ENCODE results near the gene SEL1L3.

Gene SEL1L3

GRCh38 chr4:25814301-25815136, 48.3 kb downstream of the SEL1L3 start:
- intact Hi-C loops (cut with micrococcal nuclease): no loop called here
- peaks cover 24% of the 10 kb centered on the region for H3K4me1 Mint-ChIP-seq (ENCODE audit: low read depth)
- no peaks in the 10 kb centered on the region for H3K27me3 Mint-ChIP-seq
- H3K9me3 Mint-ChIP-seq: no peaks in the 10 kb centered on the region
- H3K36me3 Mint-ChIP-seq (ENCODE audit: low read depth): no peaks in the 10 kb centered on the region
- H3K27ac Mint-ChIP-seq: no peak overlapping the region
- no peak overlapping the region for H3K4me3 Mint-ChIP-seq

GRCh38 chr4:25813448-25814106, 49.2 kb downstream of the SEL1L3 start:
- Mint-ChIP-seq H3K27ac (no peak overlapping the region), H3K4me1 (ENCODE audit: low read depth) (peaks cover 24% of the 10 kb centered on the region), H3K9me3 (no peaks in the 10 kb centered on the region), H3K27me3 (no peaks in the 10 kb centered on the region), H3K36me3 (ENCODE audit: low read depth) (no peaks in the 10 kb centered on the region), H3K4me3 (no peak overlapping the region)
- intact Hi-C loops (cut with micrococcal nuclease): no loop called here

- Mint-ChIP-seq H3K4me1 (ENCODE audit: low read depth) (peaks cover 24% of the 10 kb centered on the region), H3K27me3 (no peaks in the 10 kb centered on the region), H3K36me3 (ENCODE audit: low read depth) (no peaks in the 10 kb centered on the region), H3K27ac (no peak overlapping the region), H3K9me3 (no peaks in the 10 kb centered on the region), H3K4me3 (no peak overlapping the region)
- intact Hi-C loops (cut with micrococcal nuclease): no loop called here
Measured at GRCh38 chr4:25811841-25812240, 50.9 kb downstream of the SEL1L3 start.

- H3K9me3 Mint-ChIP-seq: no peaks in the 10 kb centered on the region
- no peak overlapping the region for H3K27ac Mint-ChIP-seq
- intact Hi-C loops (cut with micrococcal nuclease): no loop called here
- no peak overlapping the region for H3K4me3 Mint-ChIP-seq
- H3K4me1 Mint-ChIP-seq (ENCODE audit: low read depth): peaks cover 24% of the 10 kb centered on the region
- H3K36me3 Mint-ChIP-seq (ENCODE audit: low read depth): no peaks in the 10 kb centered on the region
- H3K27me3 Mint-ChIP-seq: no peaks in the 10 kb centered on the region
Measured at GRCh38 chr4:25811374-25811690, 51.5 kb downstream of the SEL1L3 start.

GRCh38 chr4:25810461-25811373, 52.1 kb downstream of the SEL1L3 start:
- Mint-ChIP-seq H3K4me1 (ENCODE audit: low read depth) (peaks cover 24% of the 10 kb centered on the region), H3K4me3 (no peak overlapping the region), H3K27ac (no peak overlapping the region), H3K9me3 (no peaks in the 10 kb centered on the region), H3K27me3 (no peaks in the 10 kb centered on the region), H3K36me3 (ENCODE audit: low read depth) (no peaks in the 10 kb centered on the region)
- intact Hi-C loops (cut with micrococcal nuclease): no loop called here

- Mint-ChIP-seq H3K9me3 (no peaks in the 10 kb centered on the region), H3K27ac (no peak overlapping the region), H3K27me3 (no peaks in the 10 kb centered on the region), H3K4me1 (ENCODE audit: low read depth) (peaks cover 22% of the 10 kb centered on the region), H3K36me3 (ENCODE audit: low read depth) (no peaks in the 10 kb centered on the region), H3K4me3 (no peak overlapping the region)
- intact Hi-C loops (cut with micrococcal nuclease): no loop called here
Measured at GRCh38 chr4:25809996-25810395, 52.8 kb downstream of the SEL1L3 start.

- no peaks in the 10 kb centered on the region for H3K4me1 Mint-ChIP-seq (ENCODE audit: low read depth)
- no peaks in the 10 kb centered on the region for H3K27me3 Mint-ChIP-seq
- H3K36me3 Mint-ChIP-seq (ENCODE audit: low read depth): no peaks in the 10 kb centered on the region
- H3K9me3 Mint-ChIP-seq: no peaks in the 10 kb centered on the region
- no peak overlapping the region for H3K4me3 Mint-ChIP-seq
- intact Hi-C loops (cut with micrococcal nuclease): no loop called here
- H3K27ac Mint-ChIP-seq: no peak overlapping the region
Measured at GRCh38 chr4:25807102-25807728, 55.6 kb downstream of the SEL1L3 start.

- no peaks in the 10 kb centered on the region for H3K36me3 Mint-ChIP-seq (ENCODE audit: low read depth)
- H3K4me1 Mint-ChIP-seq (ENCODE audit: low read depth): no peaks in the 10 kb centered on the region
- no peaks in the 10 kb centered on the region for H3K9me3 Mint-ChIP-seq
- H3K27me3 Mint-ChIP-seq: no peaks in the 10 kb centered on the region
- no peak overlapping the region for H3K27ac Mint-ChIP-seq
- intact Hi-C loops (cut with micrococcal nuclease): no loop called here
- H3K4me3 Mint-ChIP-seq: no peak overlapping the region
Measured at GRCh38 chr4:25805255-25805860, 57.4 kb downstream of the SEL1L3 start.

GRCh38 chr4:25803720-25804225, 59.0 kb downstream of the SEL1L3 start:
- Mint-ChIP-seq H3K27me3 (no peaks in the 10 kb centered on the region), H3K36me3 (ENCODE audit: low read depth) (no peaks in the 10 kb centered on the region), H3K4me3 (no peak overlapping the region), H3K4me1 (ENCODE audit: low read depth) (no peaks in the 10 kb centered on the region), H3K27ac (no peak overlapping the region), H3K9me3 (no peaks in the 10 kb centered on the region)
- intact Hi-C loops (cut with micrococcal nuclease): no loop called here

GRCh38 chr4:25801594-25801993, 61.2 kb downstream of the SEL1L3 start:
- Mint-ChIP-seq H3K4me3 (no peak overlapping the region), H3K27ac (no peak overlapping the region), H3K4me1 (ENCODE audit: low read depth) (peaks cover 6% of the 10 kb centered on the region), H3K9me3 (no peaks in the 10 kb centered on the region), H3K36me3 (ENCODE audit: low read depth) (no peaks in the 10 kb centered on the region), H3K27me3 (no peaks in the 10 kb centered on the region)
- intact Hi-C loops (cut with micrococcal nuclease): no loop called here

- no peaks in the 10 kb centered on the region for H3K27me3 Mint-ChIP-seq
- intact Hi-C loops (cut with micrococcal nuclease): no loop called here
- no peak overlapping the region for H3K27ac Mint-ChIP-seq
- H3K4me1 Mint-ChIP-seq (ENCODE audit: low read depth): peaks cover 6% of the 10 kb centered on the region
- no peak overlapping the region for H3K4me3 Mint-ChIP-seq
- no peaks in the 10 kb centered on the region for H3K9me3 Mint-ChIP-seq
- H3K36me3 Mint-ChIP-seq (ENCODE audit: low read depth): no peaks in the 10 kb centered on the region
Measured at GRCh38 chr4:25800245-25800644, 62.5 kb downstream of the SEL1L3 start.

- no peak overlapping the region for H3K4me3 Mint-ChIP-seq
- H3K9me3 Mint-ChIP-seq: no peaks in the 10 kb centered on the region
- H3K36me3 Mint-ChIP-seq (ENCODE audit: low read depth): no peaks in the 10 kb centered on the region
- peaks cover 6% of the 10 kb centered on the region for H3K4me1 Mint-ChIP-seq (ENCODE audit: low read depth)
- H3K27me3 Mint-ChIP-seq: no peaks in the 10 kb centered on the region
- H3K27ac Mint-ChIP-seq: no peak overlapping the region
- intact Hi-C loops (cut with micrococcal nuclease): no loop called here
Measured at GRCh38 chr4:25799522-25799921, 63.3 kb downstream of the SEL1L3 start.

- Mint-ChIP-seq H3K27me3 (no peaks in the 10 kb centered on the region), H3K27ac (peak overlapping the region; percentile 1), H3K36me3 (ENCODE audit: low read depth) (no peaks in the 10 kb centered on the region), H3K4me1 (ENCODE audit: low read depth) (peaks cover 6% of the 10 kb centered on the region), H3K4me3 (no peak overlapping the region), H3K9me3 (no peaks in the 10 kb centered on the region)
- intact Hi-C loops (cut with micrococcal nuclease): no loop called here
Measured at GRCh38 chr4:25797136-25797535, 65.7 kb downstream of the SEL1L3 start.
